GM21528 (cell line): ENCODE data around the gene SLC29A3.
"Not testable (repeated sequence)": the region's sequence is repeated elsewhere in the genome, so short reads cannot be mapped to it uniquely, and the experiment has no call there.

ENCODE experiments used
- ATAC-seq: cut with Tn5 transposase; IDR thresholded peaks from one replicate; pipeline ENCODE4 v1.9.1; 2021; ENCODE audit warnings: mild to moderate bottlenecking, moderate library complexity; ENCODE audit not compliant: unreplicated experiment, low FRiP score

Gene SLC29A3

GRCh38 chr10:71319042-71319799 is at the start of gene SLC29A3:
Gene SLC29A3 (plus strand): TSS chr10:71319259. CDS start chr10:71319310, 51 bp downstream.
- ATAC-seq = peak; percentile 65

- ATAC-seq = no peak
Observed at GRCh38 chr10:71269301-71270288, 49.5 kb upstream of the SLC29A3 start.

GRCh38 chr10:71270301-71271220 is 48.5 kb upstream of the SLC29A3 start:
- no peak for ATAC-seq

GRCh38 chr10:71271662-71272055 is 47.4 kb upstream of the SLC29A3 start:
- no peak for ATAC-seq

- no peak for ATAC-seq
Observed at GRCh38 chr10:71272056-71272771, 46.8 kb upstream of the SLC29A3 start.

- ATAC-seq = not testable (repeated sequence)
Observed at GRCh38 chr10:71272974-71273373, 46.1 kb upstream of the SLC29A3 start.

- no peak for ATAC-seq
Observed at GRCh38 chr10:71273506-71273905, 45.6 kb upstream of the SLC29A3 start.

- no peak for ATAC-seq
Observed at GRCh38 chr10:71274901-71275796, 43.9 kb upstream of the SLC29A3 start.

- no peak for ATAC-seq
Observed at GRCh38 chr10:71276873-71277272, 42.2 kb upstream of the SLC29A3 start.

- ATAC-seq = no peak
Observed at GRCh38 chr10:71277914-71278665, 41.0 kb upstream of the SLC29A3 start.

- no peak for ATAC-seq
Observed at GRCh38 chr10:71278691-71279588, 40.1 kb upstream of the SLC29A3 start.

- no peak for ATAC-seq
Observed at GRCh38 chr10:71279590-71280170, 39.4 kb upstream of the SLC29A3 start.

GRCh38 chr10:71280216-71280615 is 38.8 kb upstream of the SLC29A3 start:
- no peak for ATAC-seq

- no peak for ATAC-seq
Observed at GRCh38 chr10:71280825-71281224, 38.2 kb upstream of the SLC29A3 start.

GRCh38 chr10:71281646-71282322 is 37.3 kb upstream of the SLC29A3 start:
- ATAC-seq = no peak

- no peak for ATAC-seq
Observed at GRCh38 chr10:71282323-71282680, 36.8 kb upstream of the SLC29A3 start.
